ENCODE measurements around the gene ATP11C. TPM values are rescaled to one million over a fixed set of nuclear protein-coding genes. Genes with fewer than 3 reads are reported as not detected.

Gene ATP11C
- total RNA-seq, 1 experiment from 2014 or later: 38.6 TPM

DNA sequence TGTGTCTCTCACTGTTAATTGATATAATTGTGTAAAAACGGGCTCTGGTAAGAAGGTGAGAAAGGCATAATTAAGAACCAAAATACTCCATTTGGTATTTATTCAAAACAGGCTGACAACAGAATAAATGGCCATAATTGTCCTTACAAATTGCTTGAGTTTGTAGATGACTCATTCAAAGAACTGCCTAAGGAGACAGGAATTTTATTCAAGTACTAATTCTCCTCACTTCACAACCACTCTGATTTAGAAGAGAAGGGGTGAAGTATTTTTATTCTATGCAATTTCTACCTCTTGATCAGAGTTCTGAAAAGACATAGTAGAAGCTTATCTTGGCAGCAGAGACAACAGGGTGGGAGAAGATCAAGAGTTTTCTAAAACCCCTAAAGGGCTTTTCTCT, 43.1 kb downstream of the ATP11C start:
- Mint-ChIP-seq H3K36me3 (no peaks in the 10 kb centered on the region), H3K9me3 (no peaks in the 10 kb centered on the region), H3K27ac (peak overlapping the region; percentile 41; the same call in 1 of the 2 replicates), H3K27me3 (ENCODE audit: low read depth) (no peaks in the 10 kb centered on the region), H3K4me1 (peaks cover 17% of the 10 kb centered on the region), H3K4me3 (no peak overlapping the region)
- ChIA-PET POLR2A (no interaction called here), CTCF (no interaction called here)
- DNase-seq (ENCODE audit: low spot score) (no peak), ATAC-seq (no peak)
- TF ChIP-seq ATF6 (CRISPR knock-in tag; IDR thresholded peaks at IDR 0.05) (no peak), FOXP1 (CRISPR knock-in tag; IDR thresholded peaks at IDR 0.05; ENCODE audit: borderline replicate concordance) (no peak), KAT7 (CRISPR knock-in tag; IDR thresholded peaks at IDR 0.05; ENCODE audit: borderline replicate concordance) (no peak), AR (CRISPR knock-in tag; IDR thresholded peaks at IDR 0.05) (no peak), NFE2L1 (CRISPR knock-in tag; IDR thresholded peaks at IDR 0.05) (no peak), ZNF416 (CRISPR knock-in tag; IDR thresholded peaks at IDR 0.05) (no peak)
- TF ChIP-seq, protein P1, sequence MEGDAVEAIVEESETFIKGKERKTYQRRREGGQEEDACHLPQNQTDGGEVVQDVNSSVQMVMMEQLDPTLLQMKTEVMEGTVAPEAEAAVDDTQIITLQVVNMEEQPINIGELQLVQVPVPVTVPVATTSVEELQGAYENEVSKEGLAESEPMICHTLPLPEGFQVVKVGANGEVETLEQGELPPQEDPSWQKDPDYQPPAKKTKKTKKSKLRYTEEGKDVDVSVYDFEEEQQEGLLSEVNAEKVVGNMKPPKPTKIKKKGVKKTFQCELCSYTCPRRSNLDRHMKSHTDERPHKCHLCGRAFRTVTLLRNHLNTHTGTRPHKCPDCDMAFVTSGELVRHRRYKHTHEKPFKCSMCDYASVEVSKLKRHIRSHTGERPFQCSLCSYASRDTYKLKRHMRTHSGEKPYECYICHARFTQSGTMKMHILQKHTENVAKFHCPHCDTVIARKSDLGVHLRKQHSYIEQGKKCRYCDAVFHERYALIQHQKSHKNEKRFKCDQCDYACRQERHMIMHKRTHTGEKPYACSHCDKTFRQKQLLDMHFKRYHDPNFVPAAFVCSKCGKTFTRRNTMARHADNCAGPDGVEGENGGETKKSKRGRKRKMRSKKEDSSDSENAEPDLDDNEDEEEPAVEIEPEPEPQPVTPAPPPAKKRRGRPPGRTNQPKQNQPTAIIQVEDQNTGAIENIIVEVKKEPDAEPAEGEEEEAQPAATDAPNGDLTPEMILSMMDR (IDR thresholded peaks at IDR 0.05): no peak
- TF ChIP-seq, protein P2, sequence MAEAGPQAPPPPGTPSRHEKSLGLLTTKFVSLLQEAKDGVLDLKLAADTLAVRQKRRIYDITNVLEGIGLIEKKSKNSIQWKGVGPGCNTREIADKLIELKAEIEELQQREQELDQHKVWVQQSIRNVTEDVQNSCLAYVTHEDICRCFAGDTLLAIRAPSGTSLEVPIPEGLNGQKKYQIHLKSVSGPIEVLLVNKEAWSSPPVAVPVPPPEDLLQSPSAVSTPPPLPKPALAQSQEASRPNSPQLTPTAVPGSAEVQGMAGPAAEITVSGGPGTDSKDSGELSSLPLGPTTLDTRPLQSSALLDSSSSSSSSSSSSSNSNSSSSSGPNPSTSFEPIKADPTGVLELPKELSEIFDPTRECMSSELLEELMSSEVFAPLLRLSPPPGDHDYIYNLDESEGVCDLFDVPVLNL (CRISPR knock-in tag; IDR thresholded peaks at IDR 0.05; ENCODE audit: borderline replicate concordance, low read depth): no peak

DNA sequence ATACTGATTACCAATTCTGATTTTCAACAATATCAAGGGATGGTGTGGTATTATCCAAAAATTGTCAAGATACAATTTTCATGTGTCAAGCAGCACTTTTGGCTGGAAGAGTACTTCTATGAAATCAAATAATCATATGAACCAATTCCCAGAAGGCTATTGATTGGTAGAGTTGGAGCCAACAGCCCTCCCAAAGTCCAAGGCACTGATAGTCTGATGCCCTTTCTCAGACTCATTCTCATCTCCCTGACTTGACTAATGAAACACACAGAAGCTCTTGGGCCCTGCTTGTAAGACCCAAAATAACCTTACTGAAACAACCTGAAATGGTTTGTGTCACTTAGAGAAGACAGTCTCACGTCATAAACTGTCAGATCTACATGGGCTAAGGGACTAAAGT, 48.9 kb downstream of the ATP11C start:
- Mint-ChIP-seq H3K27ac (no peak overlapping the region), H3K27me3 (ENCODE audit: low read depth) (no peaks in the 10 kb centered on the region), H3K4me1 (peaks cover 27% of the 10 kb centered on the region), H3K4me3 (no peak overlapping the region), H3K9me3 (no peaks in the 10 kb centered on the region), H3K36me3 (no peaks in the 10 kb centered on the region)
- TF ChIP-seq NR3C1 (CRISPR knock-in tag; conservative IDR thresholded peaks at IDR 0.05; ENCODE audit: low read depth) (no peak), AFF4 (CRISPR knock-in tag; IDR thresholded peaks at IDR 0.05; ENCODE audit: borderline replicate concordance) (no peak), FOXK1 (CRISPR knock-in tag; IDR thresholded peaks at IDR 0.05) (no peak)
- ATAC-seq: no peak
- DNase-seq (ENCODE audit: low spot score): no peak
- ChIA-PET CTCF (no interaction called here), POLR2A (no interaction called here)

Measured in WTC11 (cell line).